Ascending aorta (tissue), 2 donors: ENCODE results near the gene NBEA. TPM values are rescaled to one million over a fixed set of nuclear protein-coding genes. Genes with fewer than 3 reads are reported as not detected.
A peak's percentile ranks its signal among the peaks of the same experiment; 100 is the strongest.

Source experiments
- DNase-seq, 2 donors: peaks; one replicate each; pipeline ENCODE4 v3.0.0-alpha.2; 2019; ENCODE audit warnings: low spot score in 2 of 2
- H3K27ac ChIP-seq, 2 donors: fragments of 200-600 bp; sonication (generic); one replicate each; pipeline ENCODE4 v1.5.1; 2016 to 2017; ENCODE audit warnings: mild to moderate bottlenecking in 1 of 2
- H3K27me3 ChIP-seq: fragments of 200-600 bp; sonication (generic); one replicate; pipeline ENCODE4 v1.5.1; 2017
- H3K36me3 ChIP-seq, 2 donors: fragments of 200-600 bp; sonication (generic); one replicate each; pipeline ENCODE4 v1.5.1; 2016
- H3K4me1 ChIP-seq, 2 donors: fragments of 200-600 bp; sonication (generic); one replicate each; pipeline ENCODE4 v1.5.1; 2016 to 2017; ENCODE audit warnings: mild to moderate bottlenecking in 1 of 2
- H3K4me3 ChIP-seq, 2 donors: fragments of 200-600 bp; sonication (generic); one replicate each; pipeline ENCODE4 v1.5.1; 2016 to 2017; ENCODE audit warnings: mild to moderate bottlenecking in 1 of 2
- H3K9me3 ChIP-seq, 2 donors: fragments of 200-600 bp; sonication (generic); one replicate each; pipeline ENCODE4 v1.5.1; 2016
- CTCF ChIP-seq, 3 experiments: fragments of 200-600 bp in 2 of 3; fragments of 450-650 bp in 1 of 3; sonication (generic) in 2 of 3; IDR thresholded peaks; one replicate each; pipeline ENCODE4 v1.5.1; 2016 to 2019; ENCODE audit warnings: antibody characterized with exemption in 3 of 3, mild to moderate bottlenecking in 1 of 3, moderate library complexity in 1 of 3
- intact Hi-C: fragments of 100-400 bp; cut with DNase I; formaldehyde crosslinking; loops from one replicate; pipeline ENCODE4 v1.15.1; 2023
- total RNA-seq: library from RNA; depleted of rRNA; stranded (reverse); fragments of >200 nt; gene quantifications from one replicate; pipeline ENCODE4 v1.1.0, GENCODE V29; 2016

The NBEA gene
- total RNA-seq, 1 donor from 2014 or later = 1.6 TPM

- Histone ChIP-seq H3K9me3 (no peaks in the 10 kb centered on the region), H3K36me3 (no peaks in the 10 kb centered on the region), H3K4me3 (no peak overlapping the region), H3K27ac (no peak overlapping the region), H3K27me3 (no peaks in the 10 kb centered on the region), H3K4me1 (peaks cover 0 to 3% of the 10 kb centered on the region in 2 donors)
- intact Hi-C loops = no loop called here
- no peak for TF ChIP-seq CTCF (IDR thresholded peaks at IDR 0.05)
- DNase-seq = no peak
These were observed 530.3 kb downstream of the NBEA start for GRCh38 chr13:35472323-35472881.

DNA sequence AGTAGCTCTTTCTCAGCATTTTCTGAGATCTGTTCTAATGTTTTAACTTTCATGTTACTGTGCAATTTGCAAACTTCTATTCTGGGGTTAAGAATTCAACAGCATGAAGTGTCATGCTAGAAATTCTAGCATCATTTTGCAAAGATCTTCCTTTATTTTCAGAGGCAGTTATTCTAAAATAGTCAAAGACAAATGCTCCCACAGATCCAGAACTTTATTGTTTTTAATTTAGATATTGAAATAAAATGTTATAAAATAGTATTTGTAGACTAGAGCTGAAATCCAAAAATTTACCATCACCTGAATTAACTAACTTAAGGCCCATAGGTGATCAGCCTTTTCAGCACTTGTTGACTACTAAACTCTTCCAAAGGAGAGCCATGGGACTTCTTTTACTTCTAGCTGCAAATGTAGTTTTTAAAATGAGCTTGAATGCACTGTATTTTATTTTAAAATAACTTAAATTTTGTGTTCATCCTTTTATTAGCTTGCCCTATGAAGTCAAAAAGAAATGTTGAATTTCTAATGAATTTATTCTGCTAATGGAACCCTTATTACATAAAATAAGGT is 531.2 kb downstream of the NBEA start:
- Histone ChIP-seq H3K27me3 (no peaks in the 10 kb centered on the region), H3K4me1 (peaks cover 0 to 3% of the 10 kb centered on the region in 2 donors), H3K27ac (no peak overlapping the region), H3K4me3 (no peak overlapping the region), H3K9me3 (no peaks in the 10 kb centered on the region), H3K36me3 (no peaks in the 10 kb centered on the region)
- no peak for TF ChIP-seq CTCF (IDR thresholded peaks at IDR 0.05)
- intact Hi-C loops = no loop called here
- no peak for DNase-seq

- no peak for DNase-seq
- Histone ChIP-seq H3K36me3 (no peaks in the 10 kb centered on the region), H3K9me3 (no peaks in the 10 kb centered on the region), H3K4me1 (peaks cover 0 to 3% of the 10 kb centered on the region in 2 donors), H3K27me3 (no peaks in the 10 kb centered on the region), H3K4me3 (no peak overlapping the region), H3K27ac (no peak overlapping the region)
- intact Hi-C loops = no loop called here
- no peak for TF ChIP-seq CTCF (IDR thresholded peaks at IDR 0.05)
These were observed 531.7 kb downstream of the NBEA start for GRCh38 chr13:35473802-35474201.

- no peaks in the 10 kb centered on the region for H3K9me3 ChIP-seq
- DNase-seq = no peak
- no peaks in the 10 kb centered on the region for H3K27me3 ChIP-seq
- H3K36me3 ChIP-seq = no peaks in the 10 kb centered on the region
- H3K4me1 ChIP-seq = peaks cover 0 to 3% of the 10 kb centered on the region in 2 donors
- peak overlapping the region; percentile 40 to 53 for H3K4me3 ChIP-seq
- TF ChIP-seq CTCF (IDR thresholded peaks at IDR 0.05) = no peak
- no peak overlapping the region for H3K27ac ChIP-seq
- intact Hi-C loops = no loop called here
These were observed 532.6 kb downstream of the NBEA start for GRCh38 chr13:35474496-35475211.

DNA sequence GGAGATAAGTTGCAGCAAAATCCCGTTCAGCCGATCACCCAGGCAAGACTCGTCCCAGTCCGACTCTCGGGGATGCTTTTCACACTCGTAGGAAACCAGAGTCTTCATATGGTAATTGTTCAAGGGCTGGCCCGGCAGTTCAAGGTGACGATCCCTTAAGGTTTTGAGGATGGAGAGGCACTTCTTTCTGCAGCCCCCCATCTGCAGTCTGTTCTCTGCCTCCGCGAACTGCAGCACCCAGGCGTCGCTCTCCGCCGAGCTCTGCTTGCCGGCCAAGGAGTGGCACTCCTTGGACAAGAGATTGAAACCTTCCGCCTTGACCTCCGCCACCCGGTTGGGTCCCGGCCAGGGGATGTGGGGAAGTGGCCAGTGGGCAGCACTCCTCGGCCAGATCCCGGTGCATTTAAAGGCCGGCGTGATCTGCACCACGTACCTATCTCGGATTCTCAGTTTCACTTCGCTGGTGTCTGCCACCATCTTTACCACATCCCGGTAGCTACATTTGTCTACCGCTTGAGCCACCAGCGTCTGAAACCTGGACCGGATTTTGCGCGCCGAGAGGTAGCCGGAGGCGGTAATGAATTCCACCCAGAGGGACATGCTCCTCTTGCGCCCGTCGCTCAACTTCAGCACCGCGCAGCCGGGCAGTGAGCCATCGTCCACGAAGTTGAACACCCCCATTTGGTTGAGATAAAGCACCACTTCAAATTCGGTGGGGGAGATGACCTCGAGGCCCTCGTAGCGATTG is 533.3 kb downstream of the NBEA start:
- H3K27me3 ChIP-seq = no peaks in the 10 kb centered on the region
- no peak overlapping the region for H3K27ac ChIP-seq
- no peaks in the 10 kb centered on the region for H3K36me3 ChIP-seq
- peaks cover 0 to 3% of the 10 kb centered on the region in 2 donors for H3K4me1 ChIP-seq
- TF ChIP-seq CTCF (IDR thresholded peaks at IDR 0.05) = no peak
- peak overlapping the region; percentile 40 to 53 for H3K4me3 ChIP-seq
- H3K9me3 ChIP-seq = no peaks in the 10 kb centered on the region
- intact Hi-C loops = no loop called here
- no peak for DNase-seq
